Right renal cortex interstitium (tissue), 3 donors: ENCODE results near the gene FLNB. TPM values are rescaled to one million over a fixed set of nuclear protein-coding genes. Genes with fewer than 3 reads are reported as not detected.
"Not testable (repeated sequence)": the region's sequence is repeated elsewhere in the genome, so short reads cannot be mapped to it uniquely, and the experiment has no call there.

Experiments
- DNase-seq, 3 donors: peaks; one replicate each; pipeline ENCODE4 v3.0.0-alpha.2; 2013; ENCODE audit warnings: low read depth in 3 of 3, low spot score in 2 of 3
- polyA plus RNA-seq, 3 donors: library from polyadenylated mRNA; unstranded; fragments of 120-200 nt; gene quantifications; one replicate each; pipeline ENCODE4 v1.2.1, GENCODE V29; 2013; ENCODE audit not compliant: insufficient read length in 3 of 3

FLNB gene
- polyA plus RNA-seq, 3 donors = 164 to 165 (median 165) TPM

- no peak for DNase-seq
These were observed 26.6 kb upstream of the FLNB start for GRCh38 chr3:57981483-57982087.

- DNase-seq = no peak
These were observed 25.5 kb upstream of the FLNB start for GRCh38 chr3:57982561-57983243.

- no peak for DNase-seq
These were observed 24.3 kb upstream of the FLNB start for GRCh38 chr3:57983734-57984518.

GRCh38 chr3:57985176-57985983 is 22.8 kb upstream of the FLNB start:
- DNase-seq = no peak

- no peak for DNase-seq
These were observed 22.3 kb upstream of the FLNB start for GRCh38 chr3:57985984-57986246.

- DNase-seq = no peak
These were observed 22.0 kb upstream of the FLNB start for GRCh38 chr3:57986261-57986660.

- not testable (repeated sequence) for DNase-seq
These were observed 19.0 kb upstream of the FLNB start for GRCh38 chr3:57989198-57989597.

GRCh38 chr3:57989646-57990045 is 18.6 kb upstream of the FLNB start:
- DNase-seq = no peak

- DNase-seq = no peak
These were observed 15.6 kb upstream of the FLNB start for GRCh38 chr3:57992452-57993213.

- DNase-seq = no peak
These were observed 9.6 kb upstream of the FLNB start for GRCh38 chr3:57998366-57999283.

- no peak for DNase-seq
These were observed 8.7 kb upstream of the FLNB start for GRCh38 chr3:57999417-58000115.

- no peak for DNase-seq
These were observed 7.7 kb upstream of the FLNB start for GRCh38 chr3:58000306-58001085.

GRCh38 chr3:58001086-58001467 is 7.1 kb upstream of the FLNB start:
- no peak for DNase-seq

- DNase-seq = no peak
These were observed 6.2 kb upstream of the FLNB start for GRCh38 chr3:58001979-58002378.

- no peak for DNase-seq
These were observed 5.1 kb upstream of the FLNB start for GRCh38 chr3:58003093-58003492.

GRCh38 chr3:58004973-58005372 is 3.2 kb upstream of the FLNB start:
- no peak for DNase-seq

GRCh38 chr3:58005669-58006068 is 2.6 kb upstream of the FLNB start:
- no peak for DNase-seq

GRCh38 chr3:58006661-58007060 is 1.6 kb upstream of the FLNB start:
- DNase-seq = no peak
